Activated naive CD4-positive, alpha-beta T cell (primary cell): ENCODE results near the gene BRMS1L.

ENCODE experiments used
- DNase-seq, 4 experiments: peaks; one replicate each; lab custom pipeline; 2025; lab: John Stamatoyannopoulos, UW

Gene BRMS1L

DNA sequence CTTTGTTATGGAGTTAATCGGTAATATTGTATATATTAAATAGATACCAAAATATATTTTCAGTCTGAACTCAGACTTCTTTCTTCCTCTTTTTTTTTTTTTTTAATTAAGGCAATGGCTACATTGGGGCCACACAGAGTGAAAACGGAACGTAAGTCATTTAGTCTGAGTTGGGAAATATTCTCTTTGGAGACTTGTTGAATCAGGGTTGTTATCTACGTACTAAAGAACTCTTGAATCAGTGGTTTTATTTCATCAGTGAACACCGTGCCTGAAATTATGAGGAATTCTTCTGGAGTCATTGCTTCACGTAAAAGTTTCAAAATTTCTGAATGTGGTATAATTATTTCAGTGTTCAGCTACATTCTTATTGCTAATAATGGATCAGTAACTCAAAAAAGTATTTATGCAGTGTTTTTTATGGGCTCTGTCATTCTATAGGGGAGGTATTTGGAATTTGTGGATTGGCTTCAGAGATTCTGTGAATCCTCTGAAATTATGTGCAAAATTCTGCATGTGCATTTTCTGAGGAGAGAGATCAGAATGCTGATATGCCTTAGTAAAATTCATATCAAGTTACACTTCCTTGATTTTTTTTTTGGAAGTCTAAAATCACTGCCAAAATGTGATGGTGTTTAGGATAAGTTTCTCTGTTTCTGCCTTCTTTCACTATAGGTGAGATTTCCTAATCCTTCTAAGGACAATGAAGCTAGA, 39.6 kb downstream of the BRMS1L start:
- no peak for DNase-seq

DNA sequence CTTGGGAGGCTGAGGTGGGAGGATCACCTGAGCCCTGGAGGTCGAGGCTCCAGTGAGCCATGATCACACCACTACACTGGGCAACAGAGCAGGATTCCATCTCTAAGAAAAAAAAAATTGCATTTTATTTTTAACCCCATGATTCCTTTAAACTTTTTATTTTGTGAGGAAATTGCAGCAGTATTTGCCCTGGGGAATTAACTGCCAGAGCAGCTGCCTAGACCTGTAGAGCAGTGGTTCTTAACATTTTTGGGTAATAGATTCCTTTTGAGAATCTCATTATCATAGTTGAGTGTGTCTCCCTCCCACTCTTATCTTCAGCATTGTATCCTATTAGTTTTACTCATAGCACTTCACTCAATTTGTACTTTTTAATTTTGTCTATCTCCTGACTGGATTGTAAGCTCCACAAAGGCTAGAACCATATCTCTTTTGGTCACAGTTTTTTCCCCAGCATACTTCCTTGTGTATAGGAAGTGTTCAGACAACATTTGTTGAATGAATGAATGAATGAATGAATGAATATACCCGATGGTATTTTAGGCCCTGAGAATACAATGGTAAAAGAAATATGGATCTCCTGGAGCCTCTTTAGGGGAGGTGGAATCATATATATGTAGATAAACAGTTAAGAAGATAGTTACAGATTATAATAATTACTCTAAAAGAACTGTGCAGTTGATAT, 40.6 kb downstream of the BRMS1L start:
- no peak for DNase-seq

DNA sequence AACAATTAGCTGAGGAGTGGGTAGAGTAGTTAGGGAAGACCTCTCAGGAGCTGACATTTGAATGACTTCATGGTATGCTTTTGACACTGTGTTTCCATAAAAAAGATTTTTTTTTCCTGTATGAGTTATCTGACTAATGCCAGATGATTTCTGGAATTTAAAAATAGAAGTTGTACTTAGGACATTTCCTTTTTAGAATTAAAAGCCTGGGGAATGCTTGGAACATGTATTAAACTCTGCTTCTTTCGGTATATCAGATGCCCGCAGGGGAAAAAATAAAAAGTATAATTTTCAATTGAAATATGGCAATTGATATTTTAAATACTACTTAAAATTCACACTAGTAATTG, 41.1 kb downstream of the BRMS1L start:
- no peak for DNase-seq

GRCh38 chr14:35875296-35875695, 49.2 kb downstream of the BRMS1L start:
- DNase-seq, result no peak

- DNase-seq, result no peak
Measured at GRCh38 chr14:35877276-35877675, 51.1 kb downstream of the BRMS1L start.

GRCh38 chr14:35878272-35879150, 52.4 kb downstream of the BRMS1L start:
- no peak for DNase-seq

DNA sequence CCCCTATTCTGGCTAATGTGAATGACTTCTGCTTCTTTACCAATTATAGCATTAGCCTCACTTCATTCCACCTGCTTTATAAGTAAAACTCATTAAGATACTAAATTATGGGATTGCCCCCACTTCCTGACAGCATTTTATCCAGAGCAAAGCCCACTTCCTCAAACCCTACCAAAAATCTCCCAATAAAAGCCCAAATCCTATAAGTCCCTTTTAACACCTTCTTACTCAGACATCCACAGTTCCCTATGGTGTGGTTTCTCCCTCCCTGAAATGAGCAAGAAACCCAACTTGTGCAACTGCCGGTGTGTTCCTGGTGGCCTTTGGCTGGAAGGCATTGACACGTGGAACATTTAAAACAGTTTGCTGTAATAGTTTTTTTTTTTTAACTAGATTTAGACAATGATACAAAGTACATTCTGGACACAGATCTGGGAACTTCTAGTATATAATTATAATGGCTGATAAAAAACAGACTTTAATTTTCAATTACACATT, 53.1 kb downstream of the BRMS1L start:
- no peak for DNase-seq

DNA sequence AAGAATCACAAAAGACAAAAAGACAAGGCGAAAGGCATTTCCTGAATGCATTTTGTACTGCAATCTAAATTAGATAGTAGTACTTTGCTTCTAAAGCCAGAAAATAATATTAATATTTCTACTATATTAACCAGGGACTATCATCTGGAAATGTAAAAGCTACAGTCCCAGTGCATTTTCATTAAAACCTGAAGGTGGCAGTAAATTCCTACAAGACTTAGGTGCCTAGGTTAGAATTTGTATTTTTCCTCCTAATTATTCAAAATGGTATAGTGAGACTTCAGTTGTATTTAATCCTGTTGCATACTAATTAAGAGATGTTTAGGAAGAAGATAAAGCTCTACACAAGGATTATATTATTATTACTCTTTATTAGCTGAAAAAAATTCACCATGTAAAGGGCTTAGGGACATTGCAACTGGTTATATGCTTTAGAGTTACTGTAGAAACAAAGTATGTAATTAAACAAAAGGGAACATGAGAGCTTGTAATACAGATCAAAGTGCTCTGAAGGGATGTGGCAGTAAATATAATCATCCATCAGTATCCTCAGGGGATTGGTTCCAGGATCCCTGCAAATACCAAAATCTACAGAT, 53.6 kb downstream of the BRMS1L start:
- DNase-seq, result no peak

GRCh38 chr14:35881280-35881679, 55.1 kb downstream of the BRMS1L start:
- DNase-seq, result no peak

GRCh38 chr14:35883677-35884293, 57.6 kb downstream of the BRMS1L start:
- DNase-seq, result no peak

DNA sequence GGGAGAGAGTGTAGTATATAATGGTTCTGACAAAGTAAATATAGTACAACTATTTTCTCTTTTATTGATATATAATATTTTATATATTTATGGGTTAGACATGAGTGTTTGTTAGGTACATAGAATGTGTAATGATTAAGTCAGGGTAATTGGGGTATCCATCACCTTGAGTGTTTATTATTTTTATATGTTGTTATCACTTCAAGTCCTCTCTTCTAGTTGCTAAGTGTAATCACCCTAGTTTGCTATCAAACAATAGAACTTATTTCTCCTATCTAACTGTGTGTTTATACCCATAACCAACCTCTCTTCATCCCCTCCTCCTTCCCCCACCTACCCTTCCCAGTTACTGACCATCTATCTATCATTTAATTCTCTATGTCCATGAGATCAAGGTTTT, 64.2 kb downstream of the BRMS1L start:
- no peak for DNase-seq

GRCh38 chr14:35895256-35895655, 69.1 kb downstream of the BRMS1L start:
- no peak for DNase-seq

GRCh38 chr14:35897616-35898111, 71.5 kb downstream of the BRMS1L start:
- no peak for DNase-seq

DNA sequence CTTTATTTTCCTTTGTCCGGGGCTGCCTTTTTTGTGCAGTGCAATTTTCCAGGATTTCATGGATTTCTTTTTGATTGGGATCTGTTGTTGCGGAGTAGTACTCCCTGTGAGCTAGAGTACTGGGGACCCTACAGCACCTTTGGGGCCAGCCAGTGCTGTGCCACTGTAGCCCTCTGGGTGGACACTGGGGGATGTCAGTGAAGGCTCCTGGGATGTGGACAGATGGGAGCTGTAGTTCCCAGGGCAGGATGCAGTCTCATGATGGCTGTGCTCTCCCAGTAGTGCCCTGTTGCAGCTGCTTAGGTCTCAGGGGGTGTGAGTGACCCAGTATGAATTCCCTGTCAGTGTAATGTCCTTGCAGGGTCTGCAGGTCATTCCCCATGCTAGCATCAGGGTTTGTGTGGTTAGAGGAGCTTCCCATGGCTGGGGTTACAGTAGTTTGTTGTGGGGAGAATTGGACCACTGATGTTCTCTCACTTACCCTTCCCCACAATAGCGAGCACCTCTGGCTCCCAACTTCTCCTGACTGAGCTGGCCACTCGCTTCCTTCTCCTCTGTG, 72.2 kb downstream of the BRMS1L start:
- no peak for DNase-seq

DNA sequence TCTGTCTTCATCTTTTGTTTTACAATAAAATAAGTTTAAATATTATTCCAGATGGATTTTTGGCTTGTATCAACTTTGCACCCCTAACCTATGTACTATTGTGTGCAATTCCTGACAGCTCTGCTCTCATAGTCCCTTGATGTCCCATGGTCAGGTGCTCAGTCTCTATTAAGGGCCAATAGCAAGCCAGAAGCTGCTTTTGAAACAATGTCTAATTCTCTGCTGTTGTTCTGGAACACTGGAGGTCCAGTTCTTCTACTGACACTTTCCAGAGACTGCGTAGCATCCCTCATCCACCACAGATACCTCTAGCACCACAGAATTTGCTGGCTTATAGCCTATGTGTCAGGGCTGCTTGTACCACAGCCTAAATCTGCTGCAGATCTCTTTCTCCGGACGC, 74.6 kb downstream of the BRMS1L start:
- no peak for DNase-seq

DNA sequence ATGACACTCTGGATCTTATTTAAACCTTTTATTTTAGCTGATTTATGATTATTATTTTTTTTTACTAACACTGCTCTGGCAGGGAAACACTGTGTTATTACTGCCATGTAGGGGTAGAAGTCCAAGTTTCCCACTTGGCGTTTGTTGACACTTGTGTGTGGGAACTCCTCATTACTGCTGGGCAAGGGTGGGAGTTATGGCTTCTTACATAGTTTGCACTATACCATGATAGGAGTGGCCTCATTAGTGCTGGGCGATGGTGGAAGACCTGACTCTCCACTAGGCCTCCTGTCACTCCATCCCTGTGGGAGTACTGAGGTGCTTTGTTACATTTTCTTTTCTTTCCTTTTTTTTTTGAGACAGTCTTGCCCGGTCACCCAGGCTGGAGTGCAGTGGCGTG, 83.5 kb downstream of the BRMS1L start:
- no peak for DNase-seq

- no peak for DNase-seq
Measured at GRCh38 chr14:35910191-35910590, 84.1 kb downstream of the BRMS1L start.

DNA sequence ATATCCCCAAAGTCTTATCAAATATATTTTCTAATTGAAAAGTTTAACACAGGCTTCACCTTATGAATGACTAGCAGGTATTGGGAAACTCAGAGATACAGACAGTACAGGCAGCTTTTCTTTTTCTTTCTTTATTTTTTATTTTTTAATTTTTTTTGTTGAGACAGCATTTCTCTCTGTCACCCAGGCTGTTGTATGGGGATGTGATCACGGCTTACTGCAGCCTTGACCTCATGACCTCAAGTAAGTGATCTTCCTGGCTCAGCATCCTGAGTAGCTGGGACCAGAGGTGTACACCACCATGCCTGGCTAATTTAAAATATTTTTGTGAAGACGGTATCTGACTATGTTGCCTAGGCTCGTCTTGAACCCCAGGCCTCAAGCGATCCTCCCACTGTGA, 85.0 kb downstream of the BRMS1L start:
- DNase-seq, result no peak

DNA sequence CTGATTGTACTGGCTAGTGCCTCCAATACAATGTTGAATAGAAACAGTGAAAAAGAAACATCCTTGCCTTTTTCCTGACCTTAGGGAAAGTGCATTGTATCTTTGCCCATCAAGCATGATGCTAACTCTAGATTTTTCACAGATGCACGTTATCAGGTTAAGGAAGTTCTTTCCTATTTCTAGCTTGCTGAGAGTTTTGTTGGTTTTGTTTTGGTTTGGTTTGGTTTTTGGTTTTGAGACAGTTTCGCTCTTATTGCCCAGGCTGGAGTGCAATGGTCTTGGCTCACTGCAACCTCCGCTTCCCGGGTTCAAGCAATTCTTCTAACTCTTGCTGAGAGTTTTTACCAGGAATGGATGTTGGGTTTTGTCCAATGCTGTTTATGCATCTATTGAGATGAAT, 89.0 kb downstream of the BRMS1L start:
- no peak for DNase-seq

GRCh38 chr14:35915775-35916174, 89.6 kb downstream of the BRMS1L start:
- DNase-seq, result no peak
